ES-I3 (cell line): ENCODE results near the gene DOLPP1.

Source experiments
- H3K36me3 ChIP-seq: 2 replicates; pipeline ENCODE4 v1.6.1; 2013; ENCODE audit warnings: mild to moderate bottlenecking, low read length, control low read depth, moderate library complexity; ENCODE audit not compliant: insufficient read depth
- H3K4me1 ChIP-seq: 2 replicates; pipeline ENCODE4 v1.6.1; 2013; ENCODE audit warnings: mild to moderate bottlenecking, control low read depth, low read length; ENCODE audit not compliant: insufficient read depth
- H3K9ac ChIP-seq: 2 replicates; pipeline ENCODE4 v1.6.1; 2013; ENCODE audit warnings: low read depth, mild to moderate bottlenecking, low read length, moderate library complexity
- H3K9me3 ChIP-seq: 2 replicates; pipeline ENCODE4 v1.6.1; 2013; ENCODE audit warnings: mild to moderate bottlenecking, low read length, moderate library complexity; ENCODE audit not compliant: control insufficient read depth, insufficient read depth

Gene DOLPP1

DNA sequence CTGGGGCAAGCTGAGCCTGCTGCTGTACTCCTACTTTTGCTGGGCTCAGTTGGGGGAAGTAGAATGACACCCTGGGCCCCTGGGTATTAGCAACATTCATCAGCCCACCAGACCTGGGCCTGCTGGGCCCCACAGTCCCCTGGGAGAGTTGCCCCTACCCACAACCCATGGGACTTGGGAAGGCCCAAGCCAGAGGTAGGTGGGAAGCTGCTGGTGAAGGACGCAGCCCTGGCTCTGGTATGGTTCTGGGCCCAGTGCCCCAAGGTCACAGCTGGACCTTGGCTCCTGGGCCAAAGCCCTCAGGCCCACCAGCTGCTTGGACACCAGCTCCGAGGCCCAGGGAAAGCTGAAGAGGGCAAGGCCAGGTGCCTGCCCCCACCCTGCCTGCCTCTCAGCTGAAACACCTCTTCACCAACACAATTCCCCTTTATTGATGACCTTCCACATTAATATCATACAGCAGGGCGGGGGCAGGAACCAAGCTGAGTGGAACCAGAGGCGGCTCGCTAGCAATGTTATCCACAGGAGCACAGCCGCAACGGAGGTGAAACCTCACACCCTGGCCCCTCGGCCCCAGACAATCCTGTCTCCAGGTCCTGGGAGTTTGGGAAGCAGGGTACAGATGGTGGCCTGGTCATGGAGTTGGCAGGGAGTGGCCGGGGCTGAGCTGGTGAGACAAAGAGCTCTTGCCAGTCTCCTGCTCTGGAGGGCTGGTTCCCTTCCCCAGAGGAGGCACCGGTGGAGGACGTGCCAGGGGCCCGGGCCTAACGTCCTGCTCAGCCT, 13.7 kb downstream of the DOLPP1 start:
- Histone ChIP-seq H3K36me3 (no peaks in the 10 kb centered on the region), H3K9ac (no peak overlapping the region), H3K4me1 (no peaks in the 10 kb centered on the region), H3K9me3 (no peaks in the 10 kb centered on the region)

DNA sequence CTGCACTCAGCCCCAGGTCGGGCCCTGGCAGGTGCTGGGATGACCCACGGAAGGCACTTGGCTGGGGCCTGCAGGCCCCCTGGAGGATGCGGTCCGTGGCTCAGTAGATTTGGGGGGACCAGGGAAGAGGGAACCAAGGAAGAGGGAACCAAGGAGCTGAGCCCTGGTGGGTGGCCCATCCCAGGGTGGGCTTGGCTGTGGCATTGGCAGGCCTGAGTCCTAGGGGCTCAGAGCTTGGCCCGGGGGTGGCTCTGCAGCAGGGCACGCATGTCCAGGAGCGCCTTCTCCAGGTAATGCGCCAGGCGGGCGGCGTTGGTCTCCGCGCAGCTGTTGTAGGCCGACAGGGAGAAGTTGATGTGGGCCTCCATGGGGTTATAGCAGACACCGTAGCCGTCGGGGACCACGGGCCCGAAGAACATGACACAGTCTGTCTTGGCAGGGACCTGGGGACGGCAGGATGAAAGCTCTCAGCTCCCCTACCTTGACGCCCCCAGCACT, 14.3 kb downstream of the DOLPP1 start:
- Histone ChIP-seq H3K36me3 (no peaks in the 10 kb centered on the region), H3K9ac (no peak overlapping the region), H3K9me3 (no peaks in the 10 kb centered on the region), H3K4me1 (no peaks in the 10 kb centered on the region)

DNA sequence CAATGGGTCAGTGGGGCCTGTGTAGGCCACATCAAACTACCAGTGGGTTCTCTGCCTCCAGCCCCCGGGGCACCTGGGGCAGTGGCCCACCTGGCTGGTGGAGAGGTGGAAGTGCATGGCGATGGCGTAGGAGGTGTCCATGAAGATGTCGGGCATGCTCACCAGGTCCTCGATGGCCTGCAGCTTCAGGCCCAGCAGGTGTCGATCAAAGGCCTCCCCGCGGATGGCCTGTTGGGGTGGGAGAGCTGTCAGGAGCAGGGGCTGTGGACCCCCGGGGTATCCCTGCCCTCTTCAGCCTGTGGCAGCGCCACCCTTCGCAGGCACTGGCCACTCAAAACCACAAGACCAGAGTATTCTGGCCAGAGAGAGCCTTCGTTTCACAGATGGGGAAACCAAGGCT, 15.0 kb downstream of the DOLPP1 start:
- Histone ChIP-seq H3K4me1 (no peaks in the 10 kb centered on the region), H3K36me3 (no peaks in the 10 kb centered on the region), H3K9ac (no peak overlapping the region), H3K9me3 (no peaks in the 10 kb centered on the region)

DNA sequence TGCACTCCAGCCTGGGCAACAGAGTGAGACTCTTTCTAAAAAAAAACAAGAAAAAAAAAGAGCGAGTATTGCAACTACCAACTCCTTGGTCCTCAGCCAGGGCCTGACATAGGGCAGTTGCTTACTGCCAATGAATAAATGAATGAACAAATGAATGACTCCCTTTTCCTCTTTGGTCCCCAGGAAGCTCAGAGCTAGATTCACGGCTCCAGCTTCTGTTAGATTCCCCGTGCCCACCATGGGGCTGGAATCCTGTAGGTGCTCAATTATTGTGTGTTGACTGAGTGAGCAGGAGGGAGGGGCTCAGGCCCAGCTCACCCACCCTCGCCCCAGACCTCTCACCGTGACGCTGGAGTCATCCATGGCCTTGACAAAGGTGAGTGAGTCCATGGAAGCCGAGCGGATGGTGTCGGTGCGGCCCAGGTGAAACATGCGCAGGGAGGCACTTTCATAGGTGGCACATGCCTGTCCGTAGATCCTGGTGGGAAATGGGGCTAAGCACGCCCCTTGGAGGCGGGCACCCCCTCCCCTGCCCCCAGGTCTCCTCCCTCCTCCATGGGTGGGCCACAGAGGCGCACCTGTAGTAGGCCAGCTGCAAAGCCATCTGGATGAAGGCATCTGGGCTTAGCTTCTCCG, 16.9 kb downstream of the DOLPP1 start:
- Histone ChIP-seq H3K4me1 (no peaks in the 10 kb centered on the region), H3K36me3 (no peaks in the 10 kb centered on the region), H3K9me3 (no peaks in the 10 kb centered on the region), H3K9ac (no peak overlapping the region)

DNA sequence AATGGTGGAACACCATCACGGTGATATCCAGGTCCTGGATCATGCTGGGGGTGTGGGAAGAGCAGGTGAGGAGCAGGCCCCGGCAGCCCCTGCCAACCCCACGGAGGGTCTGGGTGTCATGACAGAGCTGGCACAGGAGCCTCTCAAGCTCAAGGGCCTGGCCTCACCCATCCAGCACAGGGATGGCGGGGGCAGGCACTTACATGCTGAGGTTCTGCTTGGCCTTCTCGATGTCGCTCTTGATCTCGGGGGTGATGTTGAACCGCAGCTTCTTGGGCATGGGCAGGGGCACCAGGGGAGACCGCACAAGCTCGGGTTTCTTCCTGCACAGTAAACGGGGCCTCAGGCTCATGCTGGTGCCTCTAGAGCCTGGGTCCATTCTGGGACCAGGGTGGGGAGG, 17.4 kb downstream of the DOLPP1 start:
- H3K9ac ChIP-seq = no peak overlapping the region
- H3K36me3 ChIP-seq = no peaks in the 10 kb centered on the region
- H3K4me1 ChIP-seq = no peaks in the 10 kb centered on the region
- no peaks in the 10 kb centered on the region for H3K9me3 ChIP-seq

DNA sequence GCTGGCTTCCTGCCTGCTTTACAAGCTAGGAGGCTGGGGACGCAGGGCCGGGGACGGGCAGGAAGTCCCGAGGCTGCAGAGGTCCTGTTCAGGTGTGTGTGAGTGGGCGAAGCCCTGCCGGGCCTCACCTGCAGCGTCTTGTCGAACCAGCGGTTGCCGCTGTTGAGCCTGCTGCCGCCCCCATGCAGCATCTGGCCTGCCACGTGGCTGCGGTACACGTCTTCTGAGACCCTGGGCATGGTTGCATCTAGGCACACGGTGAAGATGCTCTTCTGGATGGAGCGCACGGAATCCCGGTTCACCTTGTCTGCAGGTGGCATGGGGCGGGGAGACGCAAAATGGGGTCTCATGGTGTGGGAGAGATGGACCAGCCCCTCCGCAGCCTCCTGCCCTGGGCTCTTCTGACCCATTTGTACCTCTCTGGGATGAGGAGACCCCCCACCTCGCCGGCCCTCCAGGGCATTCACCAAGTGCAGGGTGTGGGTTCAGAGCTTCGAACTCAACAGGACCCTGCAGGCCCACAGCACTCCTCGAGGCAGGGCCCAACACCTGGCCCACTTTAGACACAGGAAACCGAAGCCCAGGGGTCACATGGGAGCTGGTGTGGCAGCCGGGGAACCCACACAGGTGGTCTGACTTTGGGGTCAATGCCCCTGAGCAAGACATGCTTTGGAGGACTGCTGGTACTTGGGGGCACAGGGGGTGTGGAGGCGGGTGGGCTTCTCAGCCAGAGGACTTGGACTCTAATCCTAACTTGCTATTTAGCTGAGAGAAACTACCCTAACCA, 19.7 kb downstream of the DOLPP1 start:
- Histone ChIP-seq H3K4me1 (no peaks in the 10 kb centered on the region), H3K36me3 (no peaks in the 10 kb centered on the region), H3K9me3 (no peaks in the 10 kb centered on the region), H3K9ac (no peak overlapping the region)

DNA sequence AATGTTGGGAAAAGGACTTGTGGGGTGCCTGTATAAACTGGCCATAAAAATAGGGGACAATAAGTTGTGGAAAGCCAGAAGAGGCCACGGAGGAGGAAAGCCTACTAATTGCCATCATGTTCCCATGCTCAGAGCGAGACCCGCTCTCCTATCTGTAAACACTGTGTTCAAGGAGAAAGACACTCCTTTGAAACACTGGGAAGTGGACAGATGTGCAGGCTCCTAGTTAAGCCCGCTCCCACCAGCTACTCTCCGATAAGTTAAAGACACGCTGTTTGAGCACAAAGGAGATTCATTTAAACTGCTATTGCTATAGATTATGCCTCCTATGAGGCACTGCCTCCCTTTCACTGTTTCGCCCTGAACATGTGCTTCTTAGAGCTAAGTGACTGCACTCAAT, 20.4 kb downstream of the DOLPP1 start:
- H3K9me3 ChIP-seq = no peaks in the 10 kb centered on the region
- no peaks in the 10 kb centered on the region for H3K4me1 ChIP-seq
- H3K36me3 ChIP-seq = no peaks in the 10 kb centered on the region
- no peak overlapping the region for H3K9ac ChIP-seq

DNA sequence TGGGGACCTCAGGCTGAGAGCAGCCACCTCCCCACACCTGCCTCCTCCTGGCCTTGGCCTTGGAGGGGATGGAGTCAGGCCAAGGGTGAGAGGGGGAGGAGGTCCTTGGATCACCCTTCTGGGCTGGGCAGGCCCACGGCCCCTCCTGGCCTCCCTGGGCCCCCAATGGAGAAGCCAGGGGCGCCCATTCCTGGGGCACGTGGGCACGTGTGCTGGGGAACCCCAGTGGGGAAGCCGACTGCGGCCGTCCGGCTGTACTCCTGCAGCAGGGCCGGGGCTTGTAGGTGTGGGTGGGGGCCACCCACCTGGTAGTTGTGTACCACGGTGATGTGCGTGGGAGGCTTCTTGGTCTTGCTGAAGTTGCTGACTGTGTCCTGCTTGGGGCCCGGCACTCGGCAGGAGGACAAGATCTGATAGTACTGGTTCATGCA, 21.2 kb downstream of the DOLPP1 start:
- H3K9me3 ChIP-seq = no peaks in the 10 kb centered on the region
- H3K9ac ChIP-seq = no peak overlapping the region
- no peaks in the 10 kb centered on the region for H3K36me3 ChIP-seq
- no peaks in the 10 kb centered on the region for H3K4me1 ChIP-seq

DNA sequence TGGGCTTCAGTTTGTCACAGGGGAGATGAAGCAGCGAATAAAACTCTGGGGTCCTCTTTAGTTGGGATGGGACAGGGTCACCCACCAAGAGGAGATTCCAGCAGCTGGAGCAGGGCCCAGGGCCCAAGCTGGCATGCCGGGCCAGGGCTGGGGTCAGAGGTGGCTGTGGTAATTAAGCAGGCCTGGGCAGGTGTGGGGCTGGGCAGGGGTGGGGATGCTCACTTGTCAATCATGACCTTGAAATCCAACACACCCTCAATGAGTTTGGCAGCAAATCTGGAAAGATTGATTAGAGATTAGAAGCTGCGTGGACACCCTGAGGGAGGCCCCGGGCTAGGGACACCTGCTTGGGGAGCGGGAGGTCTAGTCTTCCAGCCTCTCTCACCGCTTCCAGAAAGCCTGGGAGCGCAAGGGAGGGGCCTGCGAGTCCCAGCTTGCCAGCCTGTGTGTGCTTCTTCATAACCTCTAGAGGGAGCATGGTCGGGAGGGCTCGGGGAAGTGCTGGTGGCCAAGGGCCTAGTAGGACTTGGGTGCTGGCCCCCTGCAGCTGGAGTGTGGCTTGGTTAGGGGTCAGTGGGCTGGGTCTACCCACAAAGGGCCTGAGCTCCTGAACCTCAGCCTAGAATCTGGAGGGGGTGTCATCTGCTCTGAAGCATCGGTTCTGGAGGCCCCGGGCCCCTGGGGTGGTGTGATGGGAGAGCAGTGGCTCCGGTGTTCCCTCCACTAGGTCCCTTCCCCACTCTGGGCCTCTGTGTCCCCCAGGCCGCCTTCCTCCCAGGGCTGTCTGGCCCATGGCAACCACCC, 22.1 kb downstream of the DOLPP1 start:
- no peaks in the 10 kb centered on the region for H3K9me3 ChIP-seq

DNA sequence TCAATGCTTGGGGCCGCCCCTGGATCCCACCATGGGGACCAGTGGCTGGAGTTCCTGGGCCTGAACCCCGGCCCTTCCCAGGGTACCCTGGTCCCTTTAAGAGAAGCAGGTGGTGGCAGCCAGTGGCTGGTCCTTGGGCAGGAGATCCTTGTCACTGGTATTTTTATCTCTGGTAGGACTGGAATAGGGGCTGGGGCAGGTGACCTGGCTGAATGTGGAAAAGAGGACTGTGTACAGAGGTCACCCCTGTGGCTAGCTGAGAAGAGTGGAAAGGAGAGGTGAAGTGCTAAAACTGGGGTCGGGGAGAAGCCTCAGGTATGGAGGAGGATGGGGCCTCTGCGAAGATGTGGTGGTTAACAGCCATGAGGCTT, 22.7 kb downstream of the DOLPP1 start:
- Histone ChIP-seq H3K9me3 (no peaks in the 10 kb centered on the region), H3K4me1 (no peaks in the 10 kb centered on the region), H3K36me3 (no peaks in the 10 kb centered on the region), H3K9ac (no peak overlapping the region)

More for the DNA sequence above, 22.1 kb downstream of the DOLPP1 start:
- Histone ChIP-seq H3K4me1 (no peaks in the 10 kb centered on the region), H3K9ac (no peak overlapping the region), H3K36me3 (no peaks in the 10 kb centered on the region)

DNA sequence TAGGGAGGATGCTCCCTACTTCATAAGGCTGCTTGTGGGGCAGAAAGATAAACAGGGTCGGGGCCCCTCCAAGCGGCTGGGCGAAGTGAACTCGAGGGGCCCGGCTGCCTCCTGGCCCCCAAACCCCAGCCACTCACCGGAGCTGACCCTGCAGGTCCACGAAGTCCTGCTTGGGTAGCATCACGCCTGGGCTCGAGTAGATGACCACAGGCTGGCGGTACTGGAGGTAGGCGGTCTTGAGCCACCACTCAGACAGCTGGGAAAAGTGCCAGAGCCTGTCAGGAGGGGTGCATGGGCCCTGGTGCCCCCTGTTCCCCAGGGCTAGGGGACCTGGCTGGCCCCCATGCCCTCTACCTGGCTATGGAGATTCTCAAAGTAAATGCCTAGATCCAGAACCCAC, 23.1 kb downstream of the DOLPP1 start:
- Histone ChIP-seq H3K9ac (no peak overlapping the region), H3K9me3 (no peaks in the 10 kb centered on the region), H3K36me3 (no peaks in the 10 kb centered on the region), H3K4me1 (no peaks in the 10 kb centered on the region)

DNA sequence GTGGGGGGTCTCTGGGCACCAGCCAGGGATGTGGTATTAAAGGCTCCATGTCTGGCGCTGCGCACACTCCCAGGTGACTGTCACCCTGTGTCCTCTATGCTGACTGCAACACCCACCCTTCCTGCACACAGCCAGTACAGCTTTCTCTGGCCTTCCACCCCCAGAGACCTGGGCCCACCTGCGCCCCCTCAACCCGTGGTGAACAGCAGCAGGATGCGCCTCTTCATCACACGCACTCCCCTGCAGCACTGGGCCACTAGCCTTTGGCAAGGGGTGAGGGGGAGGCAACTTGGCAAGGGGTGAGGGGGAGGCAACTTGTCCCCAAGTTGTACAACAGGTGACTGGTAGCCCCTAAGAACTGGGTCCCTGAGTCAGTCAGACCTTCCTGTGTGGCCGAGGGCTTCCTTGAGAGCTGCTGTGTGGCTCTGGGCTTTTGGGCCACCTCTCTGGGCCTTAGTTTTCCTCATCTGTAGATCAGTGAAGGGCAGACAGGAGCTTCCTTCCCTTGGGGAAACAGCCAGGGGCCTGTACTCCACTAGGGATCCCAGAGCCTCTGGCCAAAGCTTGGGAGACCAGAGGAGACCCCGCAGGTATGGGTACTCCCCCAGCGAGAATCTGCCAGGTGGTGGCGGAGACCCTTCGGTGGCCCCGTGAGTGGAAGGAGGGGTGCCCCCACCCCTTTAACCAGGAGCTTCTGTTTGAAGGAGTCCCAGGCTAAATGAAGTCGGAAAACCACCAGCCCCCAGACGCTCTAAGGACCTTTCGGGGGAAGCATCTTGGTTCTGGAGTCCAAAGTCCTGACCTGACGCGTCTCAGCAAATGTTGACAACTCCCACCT, 25.2 kb downstream of the DOLPP1 start:
- no peak overlapping the region for H3K9ac ChIP-seq
- no peaks in the 10 kb centered on the region for H3K36me3 ChIP-seq
- H3K4me1 ChIP-seq = no peaks in the 10 kb centered on the region
- H3K9me3 ChIP-seq = no peaks in the 10 kb centered on the region

DNA sequence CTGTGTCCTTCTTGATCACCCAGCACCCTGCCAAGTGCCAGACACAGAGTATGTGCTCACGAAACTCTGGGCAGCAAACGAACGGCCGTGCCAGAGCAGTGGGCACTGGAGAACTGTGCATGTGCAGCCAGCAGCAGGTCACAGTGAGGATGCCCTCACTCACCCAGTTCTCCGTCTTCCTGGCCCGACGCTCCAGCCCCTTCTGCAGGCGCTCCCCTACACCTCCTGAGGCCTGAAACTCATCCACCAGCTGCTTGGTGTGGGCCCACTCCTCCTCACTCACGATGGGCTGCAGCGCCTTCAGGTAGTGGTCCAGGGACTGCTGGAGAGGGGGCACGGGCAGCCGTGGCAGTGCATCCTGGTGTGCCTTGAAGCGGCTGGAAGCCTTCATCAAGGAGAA, 26.7 kb downstream of the DOLPP1 start:
- no peaks in the 10 kb centered on the region for H3K36me3 ChIP-seq
- no peaks in the 10 kb centered on the region for H3K4me1 ChIP-seq
- no peaks in the 10 kb centered on the region for H3K9me3 ChIP-seq
- H3K9ac ChIP-seq = no peak overlapping the region
